CD4-positive, alpha-beta T cell treated with Interleukin-15 for 1 hour (primary cell): ENCODE results near the gene ALG5.

Experiments used
- DNase-seq: peaks from one replicate; pipeline ENCODE4 v3.0.0-alpha.2; 2020

ALG5 gene

DNA sequence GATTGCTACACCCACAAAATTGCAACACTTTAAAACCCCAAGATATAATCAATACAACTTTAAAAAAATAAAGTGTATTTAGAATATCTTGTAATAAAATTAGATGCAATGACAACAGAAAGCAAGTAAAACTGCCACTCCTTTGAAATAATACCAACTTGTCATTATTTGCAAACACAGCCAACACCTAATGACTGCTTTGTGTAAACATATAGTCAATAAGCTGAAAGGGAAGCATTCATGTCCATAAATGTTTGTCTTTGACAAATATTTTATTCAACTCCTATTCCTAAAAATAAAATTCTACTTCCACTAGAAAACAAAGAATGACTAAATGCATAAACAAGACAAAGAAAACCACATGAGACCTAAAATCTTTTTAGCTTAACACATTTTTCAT, 85.7 kb downstream of the ALG5 start:
- no peak for DNase-seq

DNA sequence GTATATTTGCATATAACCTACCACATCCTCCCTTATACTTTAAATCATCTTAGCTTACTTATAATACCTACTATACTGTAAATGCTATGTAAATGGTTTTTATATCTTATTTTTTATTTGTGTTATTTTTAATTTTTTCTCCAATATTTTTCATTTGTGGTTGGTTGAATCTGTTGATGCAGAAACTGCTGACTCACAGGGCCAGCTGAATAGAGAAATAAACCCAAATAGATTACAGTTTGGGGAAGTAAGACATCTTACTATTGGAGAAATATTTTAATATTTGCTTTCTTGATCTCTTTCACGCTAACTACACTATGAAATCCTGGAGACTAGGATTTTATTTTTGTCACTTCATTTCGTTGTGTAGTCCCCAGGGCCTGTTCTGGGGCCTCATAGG, 86.2 kb downstream of the ALG5 start:
- no peak for DNase-seq

DNA sequence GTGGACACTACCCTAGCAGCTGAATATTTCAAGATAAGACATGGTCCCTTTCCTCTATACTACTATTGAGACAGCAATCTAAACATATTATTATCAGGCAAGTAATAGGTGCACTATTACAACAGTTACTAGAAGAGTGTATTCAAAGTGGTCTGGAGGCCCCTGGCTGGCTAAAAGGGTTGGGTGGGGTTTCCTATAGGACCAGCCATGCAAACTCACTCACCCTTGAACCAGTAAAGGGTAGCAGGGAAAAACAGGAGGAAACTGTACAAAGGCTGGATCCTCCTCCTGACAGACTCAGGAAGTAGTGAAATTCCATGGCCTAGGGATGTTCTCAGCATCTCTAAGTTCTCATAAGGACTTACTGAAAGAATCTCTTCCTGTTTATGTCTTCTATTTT, 86.8 kb downstream of the ALG5 start:
- DNase-seq, result no peak

DNA sequence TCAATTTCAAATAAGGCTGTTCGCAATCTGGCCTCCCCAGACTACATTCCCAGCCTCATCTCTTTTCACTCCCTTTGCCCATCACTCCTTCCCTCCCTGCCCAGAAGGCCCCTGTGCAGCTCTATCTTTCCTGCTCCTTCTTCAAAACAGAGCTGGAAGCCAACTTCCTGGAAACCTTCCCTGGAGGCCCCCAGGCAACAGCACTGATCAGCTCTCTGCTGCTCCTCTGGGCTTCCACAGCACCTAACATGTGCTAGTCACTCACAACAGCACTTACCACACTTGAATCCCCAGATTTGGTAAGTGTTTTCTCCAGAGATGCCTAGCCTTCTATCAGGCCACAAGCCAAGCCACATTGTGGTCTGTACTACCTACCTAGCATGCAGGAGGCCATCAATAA, 88.6 kb downstream of the ALG5 start:
- no peak for DNase-seq

DNA sequence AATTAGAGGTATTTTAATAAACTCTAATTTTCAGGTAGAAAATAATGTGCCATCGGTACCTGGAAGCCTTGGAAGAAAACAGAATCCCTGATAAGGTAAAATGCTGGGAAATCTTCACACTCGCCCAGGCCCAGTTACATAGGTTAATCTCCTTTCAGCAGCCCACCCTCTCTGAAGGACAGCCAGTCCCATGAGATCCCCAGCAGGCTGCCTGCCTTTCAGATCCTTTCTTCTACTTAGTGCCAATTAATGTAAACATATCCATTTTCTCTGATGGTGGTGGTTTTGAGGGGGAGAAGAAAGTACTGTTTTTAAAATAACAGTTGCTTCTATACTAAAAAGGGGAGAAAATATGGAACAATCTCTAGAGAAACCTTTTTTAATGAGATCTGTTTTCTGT, 91.3 kb downstream of the ALG5 start:
- no peak for DNase-seq

DNA sequence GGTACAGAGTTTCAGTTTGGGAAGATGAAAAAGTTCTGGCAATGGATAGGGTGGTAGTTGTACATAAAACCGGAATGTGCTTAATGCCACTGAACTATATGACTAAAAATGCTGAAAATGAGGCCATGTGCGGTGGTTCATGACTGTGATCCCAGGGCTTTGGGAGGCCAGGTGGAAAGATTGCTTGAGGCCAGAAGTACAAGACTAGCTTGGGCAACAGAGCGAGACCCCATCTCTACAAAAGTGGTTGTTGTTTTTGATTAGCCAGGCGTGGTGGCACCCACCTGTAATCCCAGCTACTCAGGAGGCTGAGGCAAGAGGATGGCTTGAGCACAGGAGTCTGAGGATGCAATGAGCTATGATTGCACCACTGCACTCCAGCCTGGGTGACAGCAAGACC, 91.9 kb downstream of the ALG5 start:
- DNase-seq, result no peak

DNA sequence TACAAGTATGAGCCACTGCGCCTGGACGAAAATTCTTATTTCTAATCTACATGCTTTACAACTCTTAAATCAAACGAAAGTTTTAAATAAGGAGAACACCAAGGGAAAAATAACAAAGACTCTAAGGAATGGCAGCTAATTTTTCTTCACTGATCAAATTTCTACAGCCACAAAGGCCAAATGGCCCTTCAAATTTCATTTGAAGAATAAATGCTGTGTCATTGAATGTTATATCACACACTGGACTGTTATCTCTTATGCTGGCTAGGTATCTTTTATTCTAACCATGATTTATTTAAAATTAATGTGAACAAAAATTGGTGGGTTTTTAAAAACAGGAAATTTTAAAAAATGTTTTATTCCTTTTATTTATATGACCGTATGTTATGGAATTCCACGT, 93.2 kb downstream of the ALG5 start:
- no peak for DNase-seq

DNA sequence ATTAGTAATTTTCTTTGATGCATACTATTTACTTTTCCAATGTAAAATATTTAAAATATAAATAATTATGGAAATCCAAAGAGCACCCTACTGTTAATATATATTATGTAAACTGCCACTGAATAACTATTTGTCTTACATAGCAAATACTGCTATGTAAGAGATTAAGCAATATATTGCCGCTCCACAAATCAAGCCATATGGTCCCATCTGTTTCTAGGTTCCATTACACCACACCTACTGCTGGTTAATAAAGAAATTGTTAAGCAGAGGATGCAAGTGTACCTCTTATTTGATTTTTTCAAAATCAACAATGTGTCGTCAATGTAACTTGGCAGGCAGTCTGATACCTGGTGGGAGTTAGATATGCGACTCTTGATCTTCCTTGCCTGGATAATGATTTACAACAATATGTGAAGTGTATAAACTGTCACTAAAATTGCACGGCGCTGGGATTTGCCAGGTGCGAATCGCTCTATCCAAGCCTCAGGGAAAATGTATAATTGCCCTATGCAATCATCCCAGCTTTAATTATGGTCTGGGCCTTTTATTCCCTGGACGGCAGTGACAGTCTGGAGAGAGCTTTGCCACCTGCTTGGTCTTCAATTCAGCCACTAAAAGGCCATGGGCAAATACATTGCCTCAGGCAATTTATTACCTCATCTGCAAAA, 95.1 kb downstream of the ALG5 start:
- no peak for DNase-seq
